Measurements from ENCODE around the gene PTPRD. TPM values are rescaled to one million over a fixed set of nuclear protein-coding genes. Genes with fewer than 3 reads are reported as not detected.

PTPRD gene
- total RNA-seq, 1 experiment from 2014 or later, result not detected

DNA sequence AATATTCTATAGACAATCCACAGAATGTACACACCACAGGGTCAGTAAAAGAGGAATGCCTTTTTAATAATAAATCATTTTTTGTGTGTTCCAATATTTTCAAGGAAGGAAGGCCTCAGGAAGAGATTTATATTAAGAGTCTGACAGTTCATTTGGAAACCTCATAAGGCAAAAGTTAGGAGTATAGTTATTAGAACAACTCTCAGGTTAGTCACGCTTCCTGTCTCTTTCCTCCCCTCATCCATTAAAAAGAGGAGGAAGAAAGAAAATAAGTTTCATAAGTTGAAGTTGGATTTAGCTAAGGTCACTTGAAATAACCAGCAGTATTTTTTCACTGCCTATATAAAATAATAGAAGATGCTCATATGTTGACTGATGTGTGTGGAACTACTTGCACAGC, 863.2 kb downstream of the PTPRD start:
- no peak overlapping the region for H3K4me3 ChIP-seq (ENCODE audit: low read depth in 2 of 2, low read length in 2 of 2)
- ChIA-PET CTCF (no interaction called here), POLR2A (no interaction called here)
- in situ Hi-C loops (cut with HindIII; ENCODE audit: low pct_unique_long_range_greater_than_20kb, low sequenced_read_pairs) (no loop called here), intact Hi-C loops (cut with micrococcal nuclease; ENCODE audit: unreplicated experiment) (no loop called here)
- no peaks in the 10 kb centered on the region for H3K27me3 ChIP-seq (ENCODE audit: control insufficient read depth, insufficient read depth, low read length)
- H3K36me3 ChIP-seq (ENCODE audit: control insufficient read depth, insufficient read depth, low read length), result no peaks in the 10 kb centered on the region
- TF ChIP-seq CTCF (IDR thresholded peaks at IDR 0.05) (no peak), POLR2AphosphoS5 (IDR thresholded peaks at IDR 0.05; ENCODE audit: low read depth, low read length) (no peak), SIN3A (IDR thresholded peaks at IDR 0.05; ENCODE audit: borderline replicate concordance, insufficient read depth, low read depth, low read length) (no peak), TCF7L2 (IDR thresholded peaks at IDR 0.05; ENCODE audit: low read depth, low read length) (no peak), REST (IDR thresholded peaks at IDR 0.05; ENCODE audit: insufficient read depth in 1 of 2, low read depth in 2 of 2, low read length in 1 of 2) (no peak)
- no peak overlapping the region for H3K27ac ChIP-seq (ENCODE audit: low read length)
- ATAC-seq, result no peak
- DNase-seq (ENCODE audit: low read depth, low spot score), result no peak
- H3K4me1 ChIP-seq (ENCODE audit: control insufficient read depth, insufficient read depth, low read length), result no peaks in the 10 kb centered on the region
- BruUV-seq (replicated peaks), result no TSS peak
- H3K9me3 ChIP-seq (ENCODE audit: control insufficient read depth, insufficient read depth, low read depth, low read length), result no peaks in the 10 kb centered on the region

DNA sequence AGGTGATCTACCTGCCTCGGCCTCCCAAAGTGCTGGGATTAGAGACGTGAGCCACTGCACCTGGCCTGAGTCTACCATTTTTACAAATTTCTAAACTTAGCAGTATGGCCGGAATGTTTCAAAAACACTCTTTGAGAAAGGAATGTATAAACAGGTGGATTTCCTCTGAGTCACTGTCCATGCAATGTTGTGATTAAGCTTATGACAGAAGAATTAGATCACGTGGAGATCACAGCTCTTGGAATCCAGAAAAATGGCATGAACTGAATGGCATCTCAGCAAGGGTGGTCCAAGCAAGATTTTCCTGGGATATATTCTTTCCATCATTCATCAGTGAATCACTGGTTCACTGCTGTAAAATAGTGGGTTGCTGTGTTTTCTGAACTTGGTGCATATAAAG, 865.0 kb downstream of the PTPRD start:
- Histone ChIP-seq H3K4me3 (ENCODE audit: low read depth in 2 of 2, low read length in 2 of 2) (no peak overlapping the region), H3K4me1 (ENCODE audit: control insufficient read depth, insufficient read depth, low read length) (no peaks in the 10 kb centered on the region), H3K27me3 (ENCODE audit: control insufficient read depth, insufficient read depth, low read length) (no peaks in the 10 kb centered on the region), H3K36me3 (ENCODE audit: control insufficient read depth, insufficient read depth, low read length) (no peaks in the 10 kb centered on the region), H3K9me3 (ENCODE audit: control insufficient read depth, insufficient read depth, low read depth, low read length) (no peaks in the 10 kb centered on the region), H3K27ac (ENCODE audit: low read length) (no peak overlapping the region)
- no peak for ATAC-seq
- in situ Hi-C loops (cut with HindIII; ENCODE audit: low pct_unique_long_range_greater_than_20kb, low sequenced_read_pairs) (no loop called here), intact Hi-C loops (cut with micrococcal nuclease; ENCODE audit: unreplicated experiment) (no loop called here)
- no peak for DNase-seq (ENCODE audit: low read depth, low spot score)
- ChIA-PET CTCF (interaction anchor here (0.6 kb wide), 1 partner anchor 233 kb away, joined by 3 read pairs; no protein-coding TSS in a partner anchor), POLR2A (no interaction called here)
- BruUV-seq (replicated peaks), result no TSS peak
- TF ChIP-seq TCF7L2 (IDR thresholded peaks at IDR 0.05; ENCODE audit: low read depth, low read length), result no peak
- no peak for TF ChIP-seq CTCF (IDR thresholded peaks at IDR 0.05)
- TF ChIP-seq REST (IDR thresholded peaks at IDR 0.05; ENCODE audit: insufficient read depth in 1 of 2, low read depth in 2 of 2, low read length in 1 of 2), result no peak
- TF ChIP-seq SIN3A (IDR thresholded peaks at IDR 0.05; ENCODE audit: borderline replicate concordance, insufficient read depth, low read depth, low read length), result no peak
- TF ChIP-seq POLR2AphosphoS5 (IDR thresholded peaks at IDR 0.05; ENCODE audit: low read depth, low read length), result no peak
